NCI-H1417 (cell line): ENCODE results near the gene DHRS1.

Experiments used
- DNase-seq, 3 experiments: peaks; one replicate each; lab custom pipeline; 2025; lab: John Stamatoyannopoulos, UW

Gene DHRS1

DNA sequence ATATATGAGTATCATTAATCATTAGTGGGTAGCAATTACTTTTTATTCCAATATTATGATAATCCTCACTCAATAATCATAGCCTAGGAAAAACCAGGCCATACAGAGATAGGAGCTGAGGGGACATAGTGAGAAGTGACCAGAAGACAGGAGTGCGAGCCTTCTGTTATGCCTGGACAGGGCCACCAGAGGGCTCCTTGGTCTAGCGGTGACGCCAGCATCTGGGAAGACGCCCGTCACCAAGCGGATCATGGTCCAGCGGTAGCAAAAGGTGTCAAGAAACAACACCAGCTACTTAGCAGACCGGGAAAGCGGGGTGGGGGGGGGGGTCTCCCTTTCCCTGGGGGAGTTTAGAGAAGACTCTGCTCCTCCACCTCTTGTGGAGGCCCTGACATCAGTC is 28.3 kb upstream of the DHRS1 start:
- peak in 1 of 3 experiments; percentile 50 for DNase-seq

DNA sequence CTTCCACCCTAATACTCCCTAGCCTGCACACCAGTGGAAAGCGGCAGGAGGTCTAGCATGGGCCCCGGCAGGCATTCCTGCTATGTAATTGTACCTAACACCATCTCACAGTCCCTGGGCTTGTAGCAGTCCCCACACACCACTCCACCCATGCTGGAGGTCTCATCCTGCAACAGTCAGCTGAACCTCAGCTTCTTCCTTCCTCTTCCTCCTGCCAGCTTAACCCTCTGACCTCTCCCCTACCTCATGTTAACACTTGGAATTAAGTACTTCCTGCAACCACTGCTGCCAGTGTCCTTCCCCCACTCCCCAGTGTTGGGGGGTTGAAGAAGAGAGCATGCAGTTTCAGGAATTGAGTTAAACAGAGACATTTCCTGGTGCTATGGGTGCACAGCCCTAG is 27.7 kb upstream of the DHRS1 start:
- DNase-seq, result no peak

DNA sequence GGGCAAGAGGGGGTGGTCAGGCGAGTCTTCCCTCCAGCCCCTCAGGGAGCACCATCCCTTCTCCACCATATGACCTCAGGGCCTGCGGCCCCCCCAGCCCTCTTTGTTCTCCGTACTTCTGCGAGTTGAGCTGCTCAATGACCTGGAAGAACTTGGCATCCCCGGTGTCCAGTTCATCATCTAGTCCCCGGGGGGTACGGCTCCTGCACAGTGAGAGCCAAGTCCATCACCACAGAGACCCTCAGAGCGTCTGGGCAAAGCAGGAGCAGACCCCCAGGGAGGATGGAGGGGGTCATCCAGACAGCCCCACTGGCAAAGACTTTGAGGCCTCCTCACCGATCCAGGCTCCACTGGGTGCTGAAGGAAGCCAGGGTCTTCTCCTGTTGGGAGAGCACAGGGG is 26.4 kb upstream of the DHRS1 start:
- DNase-seq, result no peak

DNA sequence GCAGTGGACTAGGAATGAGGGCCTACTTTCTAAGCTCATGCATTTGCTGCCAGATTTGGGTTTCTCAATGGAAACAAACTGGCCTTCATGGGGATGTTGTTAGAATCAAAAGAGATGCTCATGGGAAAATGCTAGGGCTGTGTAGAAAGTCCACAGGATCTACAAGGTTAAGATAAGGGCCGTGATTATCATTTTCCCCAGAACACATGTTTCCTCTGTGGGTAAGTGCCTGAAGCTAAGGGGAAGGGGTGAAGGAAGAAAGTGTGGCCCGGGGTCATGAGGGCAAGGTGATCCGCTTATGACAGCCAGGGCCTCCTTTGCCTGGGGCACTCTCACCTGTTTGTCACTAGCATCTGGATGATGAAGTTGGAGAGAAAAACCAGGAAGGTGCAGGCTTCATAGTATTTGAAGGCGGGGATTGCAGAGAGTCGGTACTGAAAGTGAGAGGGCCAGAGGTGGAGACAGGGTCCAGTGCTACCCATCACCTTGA is 25.5 kb upstream of the DHRS1 start:
- DNase-seq, result no peak

DNA sequence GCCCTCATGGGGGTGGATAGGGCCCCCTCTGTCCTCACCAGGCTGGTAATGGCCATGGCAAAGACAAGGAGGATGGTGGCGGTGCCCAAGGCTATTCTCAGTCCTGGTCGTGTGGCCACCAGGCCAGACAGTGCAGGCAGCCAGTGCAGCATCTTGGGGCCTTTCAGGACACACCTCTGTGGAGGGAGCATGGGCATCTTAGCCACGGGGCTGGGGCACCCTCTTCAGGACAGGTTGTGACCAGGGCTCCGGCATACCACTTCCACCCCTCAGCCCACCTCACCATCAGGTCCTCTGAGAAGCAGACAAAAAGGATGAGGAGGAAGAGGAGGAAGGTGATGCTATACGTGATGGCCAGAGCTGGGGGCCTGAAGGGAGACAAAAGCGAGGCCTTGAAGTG is 24.4 kb upstream of the DHRS1 start:
- DNase-seq, result no peak

DNA sequence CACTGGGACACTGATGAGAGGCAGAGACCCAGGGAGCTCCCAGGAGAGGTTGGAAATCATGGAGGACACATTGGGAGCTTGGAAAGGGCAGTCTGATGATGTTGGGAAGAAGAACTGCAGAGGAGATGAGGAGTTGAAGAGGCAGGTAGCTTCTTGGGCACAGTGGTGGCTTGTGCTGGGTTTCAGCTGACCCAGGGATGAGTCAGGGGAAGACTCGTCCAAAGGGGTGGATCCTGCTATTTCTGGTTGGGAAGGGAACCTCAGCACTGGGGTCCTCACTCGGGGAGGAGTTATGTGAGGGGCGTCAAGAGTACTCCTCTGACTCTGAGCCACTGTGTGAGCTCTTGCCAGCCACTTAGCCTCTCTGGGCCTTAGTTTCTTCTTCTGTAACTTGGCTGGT is 23.8 kb upstream of the DHRS1 start:
- DNase-seq, result no peak

DNA sequence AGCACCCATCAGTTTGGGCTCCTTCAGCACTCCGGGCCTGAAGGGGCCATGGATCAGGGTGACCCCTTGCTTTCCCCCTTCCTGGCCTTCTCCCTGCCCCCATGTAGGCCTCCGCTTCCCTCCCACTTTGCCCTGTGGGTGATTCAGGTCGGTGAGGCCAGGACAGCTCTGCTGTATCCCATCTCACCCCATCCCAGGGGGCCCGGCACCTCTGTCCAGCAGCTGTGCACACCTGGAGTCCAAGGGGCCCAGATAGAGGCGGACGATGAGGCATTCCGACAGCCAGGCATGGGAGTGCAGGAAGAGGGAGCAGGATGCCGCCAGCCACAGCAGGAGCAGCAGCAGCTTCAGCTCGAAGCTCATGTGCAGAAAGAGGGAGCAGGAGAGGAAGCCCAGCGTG is 23.1 kb upstream of the DHRS1 start:
- DNase-seq, result no peak

DNA sequence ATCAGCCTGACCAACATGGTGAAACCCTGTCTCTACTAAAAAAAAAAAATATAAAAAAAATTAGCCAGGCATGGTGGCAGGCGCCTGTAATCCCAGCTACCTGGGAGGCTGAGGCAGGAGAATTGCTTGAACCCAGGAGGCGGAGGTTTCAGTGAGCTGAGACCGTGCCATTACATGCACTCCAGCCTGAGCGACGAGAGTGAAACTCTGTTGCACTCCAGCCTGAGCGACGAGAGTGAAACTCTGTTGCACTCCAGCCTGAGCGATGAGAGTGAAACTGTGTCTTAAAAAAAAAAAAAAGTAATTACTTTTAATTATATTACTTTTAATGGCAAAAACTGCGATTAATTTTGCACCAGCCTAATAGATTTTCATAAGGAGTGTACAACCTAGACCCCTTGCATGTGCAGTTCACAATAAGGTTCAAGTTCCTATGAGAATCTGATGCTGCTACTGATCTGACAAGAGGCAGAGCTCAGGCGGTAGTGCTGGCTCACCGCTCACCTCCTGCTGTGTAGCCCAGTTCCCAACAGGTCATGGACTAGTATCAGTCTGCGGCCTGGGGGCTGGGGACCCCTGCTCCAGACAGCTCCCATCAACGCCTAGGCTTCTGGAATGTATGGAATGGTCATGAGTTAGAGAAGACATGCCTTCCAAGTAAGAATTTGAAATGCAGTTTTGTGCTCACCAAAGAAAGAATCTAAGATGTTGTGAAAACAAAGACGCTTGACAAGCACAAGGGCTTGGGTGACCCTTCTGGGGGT is 21.8 kb upstream of the DHRS1 start:
- DNase-seq, result no peak

DNA sequence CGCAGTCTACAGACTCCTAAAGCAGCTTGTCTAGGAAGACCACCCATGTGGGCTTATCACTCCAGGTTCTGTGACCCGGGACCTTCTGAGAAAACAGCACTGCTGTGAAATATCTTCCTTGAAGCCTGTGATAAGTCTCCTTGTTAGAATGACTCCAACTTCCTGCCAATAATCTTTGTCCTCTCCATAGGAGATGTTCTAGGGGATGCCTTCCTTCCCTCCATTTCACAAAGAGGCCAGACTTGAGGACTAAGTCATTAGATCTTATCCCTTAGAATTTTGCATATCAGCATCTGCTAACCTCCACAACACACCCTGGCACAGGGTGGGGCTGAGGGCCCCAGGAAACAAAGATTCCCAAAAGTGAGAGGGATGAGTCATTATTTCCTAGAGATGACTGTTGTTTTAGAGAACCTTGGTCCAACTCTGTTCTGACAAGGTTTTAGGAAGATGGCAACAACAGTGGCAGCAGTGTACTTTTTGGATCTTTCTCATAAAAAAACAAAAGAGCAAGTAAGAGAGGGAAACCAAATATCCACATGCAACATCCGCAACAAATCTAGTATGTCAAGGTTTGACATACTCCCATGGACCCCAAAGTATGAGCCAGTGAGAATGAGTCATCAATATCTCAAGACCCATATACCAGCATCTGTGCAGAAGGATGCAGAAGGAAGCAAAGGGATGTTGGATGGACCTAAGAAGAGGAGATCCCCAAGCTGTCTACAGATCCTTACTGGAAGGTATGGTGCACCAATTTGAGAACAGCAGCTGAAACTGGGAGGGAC is 17.8 kb upstream of the DHRS1 start:
- no peak for DNase-seq

DNA sequence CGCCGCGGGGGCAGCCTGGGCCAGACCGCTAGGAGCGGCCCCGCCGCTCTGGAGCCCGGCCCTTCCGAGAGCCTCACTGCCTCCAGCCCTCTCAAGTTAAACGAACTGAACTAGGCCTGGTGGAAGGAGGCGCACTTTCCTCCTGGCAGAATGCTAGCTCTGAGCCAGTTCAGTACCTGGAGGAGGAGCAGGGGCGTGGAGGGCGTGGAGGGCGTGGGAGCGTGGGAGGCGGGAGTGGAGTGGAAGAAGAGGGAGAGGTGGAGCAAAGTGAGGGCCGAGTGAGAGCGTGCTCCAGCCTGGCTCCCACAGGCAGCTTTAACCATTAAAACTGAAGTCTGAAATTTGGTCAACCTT is 17.0 kb upstream of the DHRS1 start:
- DNase-seq, result no peak

DNA sequence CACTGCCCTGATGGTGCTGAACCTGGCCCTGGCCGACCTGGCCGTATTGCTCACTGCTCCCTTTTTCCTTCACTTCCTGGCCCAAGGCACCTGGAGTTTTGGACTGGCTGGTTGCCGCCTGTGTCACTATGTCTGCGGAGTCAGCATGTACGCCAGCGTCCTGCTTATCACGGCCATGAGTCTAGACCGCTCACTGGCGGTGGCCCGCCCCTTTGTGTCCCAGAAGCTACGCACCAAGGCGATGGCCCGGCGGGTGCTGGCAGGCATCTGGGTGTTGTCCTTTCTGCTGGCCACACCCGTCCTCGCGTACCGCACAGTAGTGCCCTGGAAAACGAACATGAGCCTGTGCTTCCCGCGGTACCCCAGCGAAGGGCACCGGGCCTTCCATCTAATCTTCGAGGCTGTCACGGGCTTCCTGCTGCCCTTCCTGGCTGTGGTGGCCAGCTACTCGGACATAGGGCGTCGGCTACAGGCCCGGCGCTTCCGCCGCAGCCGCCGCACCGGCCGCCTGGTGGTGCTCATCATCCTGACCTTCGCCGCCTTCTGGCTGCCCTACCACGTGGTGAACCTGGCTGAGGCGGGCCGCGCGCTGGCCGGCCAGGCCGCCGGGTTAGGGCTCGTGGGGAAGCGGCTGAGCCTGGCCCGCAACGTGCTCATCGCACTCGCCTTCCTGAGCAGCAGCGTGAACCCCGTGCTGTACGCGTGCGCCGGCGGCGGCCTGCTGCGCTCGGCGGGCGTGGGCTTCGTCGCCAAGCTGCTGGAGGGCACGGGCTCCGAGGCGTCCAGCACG is 16.4 kb upstream of the DHRS1 start:
- no peak for DNase-seq

DNA sequence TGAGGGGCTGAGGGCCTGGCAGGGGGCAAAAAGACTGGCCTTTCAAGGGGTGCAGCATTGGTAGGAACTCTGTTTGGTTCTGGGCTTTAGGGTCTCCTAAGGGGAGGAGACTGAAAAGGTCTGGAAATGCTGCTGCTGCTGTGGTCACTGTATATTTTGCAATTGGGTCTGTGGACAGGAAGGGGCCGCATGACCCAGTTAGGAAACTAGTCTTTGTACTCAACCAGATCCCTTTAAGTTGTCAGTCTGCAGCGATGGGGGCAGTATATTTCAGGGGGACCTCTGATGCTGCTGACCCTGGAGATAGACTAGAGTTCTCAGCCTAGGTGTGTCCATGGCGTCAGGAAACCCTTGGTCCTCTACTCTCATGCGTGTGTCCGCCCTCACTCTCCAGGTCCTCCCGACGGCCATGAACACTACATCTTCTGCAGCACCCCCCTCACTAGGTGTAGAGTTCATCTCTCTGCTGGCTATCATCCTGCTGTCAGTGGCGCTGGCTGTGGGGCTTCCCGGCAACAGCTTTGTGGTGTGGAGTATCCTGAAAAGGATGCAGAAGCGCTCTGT is 15.7 kb upstream of the DHRS1 start:
- DNase-seq, result no peak

DNA sequence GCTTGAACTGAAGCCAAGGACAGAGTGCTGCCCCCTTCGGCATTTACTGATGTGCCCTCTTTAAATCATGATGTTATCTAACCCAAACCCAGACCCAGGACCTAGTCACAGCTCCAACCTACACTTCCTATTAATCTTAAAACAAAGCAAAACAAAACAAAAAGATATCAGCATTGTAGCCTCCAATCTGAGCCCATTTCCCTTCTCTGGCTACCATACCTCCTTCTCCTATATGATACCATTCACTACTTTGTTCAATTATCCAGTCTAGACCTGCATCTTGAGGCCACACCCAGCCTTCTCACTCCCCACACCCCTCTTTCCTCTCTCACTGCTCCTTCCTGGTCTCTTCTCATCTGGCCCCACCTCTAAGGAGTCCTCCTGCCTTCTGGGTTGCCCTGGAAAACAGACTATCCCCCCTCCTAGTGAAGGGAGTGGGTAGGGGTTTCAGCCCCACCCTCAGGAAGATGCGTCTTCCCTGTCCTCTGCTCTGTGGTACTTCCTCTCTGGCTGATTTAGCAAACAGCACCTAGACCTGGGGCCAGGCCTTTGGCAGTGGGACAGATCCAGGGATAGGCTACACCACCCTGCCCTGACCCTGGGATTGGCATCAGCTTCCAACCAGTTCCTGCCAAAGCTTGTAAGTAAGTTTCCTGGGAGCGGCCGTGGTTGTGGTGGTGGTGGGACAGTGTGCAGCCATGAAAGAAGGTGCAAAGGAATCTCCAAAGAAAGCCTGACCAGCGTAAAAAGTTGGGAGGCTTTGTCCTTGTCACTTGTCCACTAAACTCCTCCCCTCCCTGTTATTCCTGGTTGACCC is 15.0 kb upstream of the DHRS1 start:
- DNase-seq, result no peak

DNA sequence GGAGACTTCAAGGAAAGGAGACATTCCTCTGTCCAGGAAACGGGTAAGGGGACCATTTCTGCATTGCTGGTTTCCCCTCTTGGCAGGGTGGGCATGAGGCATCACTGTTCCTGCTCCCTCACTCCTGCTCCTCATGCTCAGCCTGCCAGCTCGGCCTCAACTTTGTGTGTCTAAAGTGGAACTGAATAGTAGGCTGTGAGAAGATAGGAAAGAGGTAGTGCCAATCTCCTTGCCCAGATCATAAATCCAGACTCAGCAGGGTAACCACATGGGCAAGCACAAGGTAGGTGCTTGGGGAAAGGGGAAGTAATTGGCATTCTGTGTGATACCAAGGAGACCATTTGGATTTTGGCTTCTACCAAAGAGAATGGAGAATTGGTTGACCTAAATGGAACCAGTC is 14.3 kb upstream of the DHRS1 start:
- DNase-seq, result no peak

DNA sequence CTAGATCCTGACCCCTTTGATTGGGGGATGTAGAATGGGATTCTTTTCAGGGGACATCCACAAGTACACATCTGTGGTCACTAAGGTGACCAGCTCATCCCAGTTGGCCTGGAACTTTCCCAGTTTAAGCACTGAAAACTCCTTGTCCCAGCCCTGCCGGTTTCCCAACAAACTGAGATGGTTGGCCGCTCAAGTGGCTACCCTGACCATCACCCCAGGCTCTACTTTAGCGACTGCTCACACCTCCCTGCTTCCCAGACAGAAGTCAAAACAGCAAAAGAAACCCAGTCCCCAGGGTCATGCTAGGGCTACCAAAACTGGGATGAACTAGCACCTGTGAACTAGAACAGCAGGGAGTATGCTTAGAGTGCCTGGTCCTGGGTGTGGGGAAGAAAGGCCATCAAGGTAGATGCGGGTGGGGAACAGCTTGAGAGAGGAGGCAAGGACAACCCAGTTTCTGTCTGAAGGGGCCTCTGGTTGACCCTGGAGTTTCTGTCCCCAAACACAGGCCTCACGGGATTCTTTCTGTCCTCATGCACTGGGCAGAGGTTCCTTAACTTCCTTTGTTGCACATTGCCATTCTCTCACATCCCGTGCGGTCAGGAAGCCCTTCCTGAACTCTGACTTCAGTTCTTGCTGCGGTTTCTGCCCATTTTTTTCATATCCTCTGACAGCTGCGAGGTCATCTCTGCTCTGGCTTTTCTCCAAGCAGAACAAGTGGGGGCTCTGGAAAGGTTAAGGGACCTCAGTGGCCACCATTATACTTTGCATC is 13.3 kb upstream of the DHRS1 start:
- DNase-seq, result no peak

DNA sequence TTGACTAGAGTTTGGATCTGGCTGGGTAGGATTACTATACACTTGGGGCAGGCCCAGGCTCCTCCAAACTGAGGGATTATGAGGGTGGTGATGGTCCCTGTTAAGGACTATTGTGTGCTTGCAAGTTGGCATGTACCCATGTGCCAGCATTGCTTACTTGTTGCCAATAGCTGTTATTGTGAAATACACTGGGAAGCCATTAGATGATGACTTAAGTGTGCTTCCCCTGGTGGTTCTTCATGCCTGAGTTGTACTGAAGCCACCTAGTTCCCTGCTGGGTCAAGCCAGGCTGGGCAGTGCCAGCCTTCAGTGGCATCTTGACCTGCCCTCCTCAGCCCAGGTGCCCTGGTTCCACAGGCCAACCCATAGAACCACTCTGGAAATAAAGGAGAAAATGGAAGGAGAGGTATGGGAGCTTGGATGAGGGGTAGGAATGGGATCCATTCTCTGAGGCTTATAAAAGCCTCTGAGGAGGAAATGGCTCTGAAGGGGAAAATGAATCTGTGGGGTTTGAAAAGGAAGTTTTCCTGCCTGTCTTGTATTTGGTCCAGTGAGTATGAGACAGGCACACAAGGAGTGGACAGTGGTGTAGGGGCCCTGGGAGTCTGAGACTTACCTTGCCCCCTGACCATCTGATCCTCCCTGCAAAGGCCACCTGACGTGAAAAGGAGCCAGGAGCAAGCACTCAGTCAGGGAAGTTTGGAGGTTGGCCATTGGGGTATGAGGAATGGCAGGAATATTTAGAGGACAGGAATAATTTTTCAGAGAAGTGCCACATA is 12.4 kb upstream of the DHRS1 start:
- DNase-seq, result peak in 1 of 3 experiments; percentile 52

DNA sequence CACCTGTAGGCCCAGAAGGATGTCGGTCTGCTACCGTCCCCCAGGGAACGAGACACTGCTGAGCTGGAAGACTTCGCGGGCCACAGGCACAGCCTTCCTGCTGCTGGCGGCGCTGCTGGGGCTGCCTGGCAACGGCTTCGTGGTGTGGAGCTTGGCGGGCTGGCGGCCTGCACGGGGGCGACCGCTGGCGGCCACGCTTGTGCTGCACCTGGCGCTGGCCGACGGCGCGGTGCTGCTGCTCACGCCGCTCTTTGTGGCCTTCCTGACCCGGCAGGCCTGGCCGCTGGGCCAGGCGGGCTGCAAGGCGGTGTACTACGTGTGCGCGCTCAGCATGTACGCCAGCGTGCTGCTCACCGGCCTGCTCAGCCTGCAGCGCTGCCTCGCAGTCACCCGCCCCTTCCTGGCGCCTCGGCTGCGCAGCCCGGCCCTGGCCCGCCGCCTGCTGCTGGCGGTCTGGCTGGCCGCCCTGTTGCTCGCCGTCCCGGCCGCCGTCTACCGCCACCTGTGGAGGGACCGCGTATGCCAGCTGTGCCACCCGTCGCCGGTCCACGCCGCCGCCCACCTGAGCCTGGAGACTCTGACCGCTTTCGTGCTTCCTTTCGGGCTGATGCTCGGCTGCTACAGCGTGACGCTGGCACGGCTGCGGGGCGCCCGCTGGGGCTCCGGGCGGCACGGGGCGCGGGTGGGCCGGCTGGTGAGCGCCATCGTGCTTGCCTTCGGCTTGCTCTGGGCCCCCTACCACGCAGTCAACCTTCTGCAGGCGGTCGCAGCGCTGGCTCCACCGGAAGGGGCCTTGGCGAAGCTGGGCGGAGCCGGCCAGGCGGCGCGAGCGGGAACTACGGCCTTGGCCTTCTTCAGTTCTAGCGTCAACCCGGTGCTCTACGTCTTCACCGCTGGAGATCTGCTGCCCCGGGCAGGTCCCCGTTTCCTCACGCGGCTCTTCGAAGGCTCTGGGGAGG is 11.3 kb upstream of the DHRS1 start, which contains the start of gene LTB4R:
LTB4R (plus strand) TSS at position 857 of the 959 bp plus-strand sequence. CDS start 4,150 bp downstream, outside the sequence.
- DNase-seq, result peak; percentile 85 to 97 (median 96)

DNA sequence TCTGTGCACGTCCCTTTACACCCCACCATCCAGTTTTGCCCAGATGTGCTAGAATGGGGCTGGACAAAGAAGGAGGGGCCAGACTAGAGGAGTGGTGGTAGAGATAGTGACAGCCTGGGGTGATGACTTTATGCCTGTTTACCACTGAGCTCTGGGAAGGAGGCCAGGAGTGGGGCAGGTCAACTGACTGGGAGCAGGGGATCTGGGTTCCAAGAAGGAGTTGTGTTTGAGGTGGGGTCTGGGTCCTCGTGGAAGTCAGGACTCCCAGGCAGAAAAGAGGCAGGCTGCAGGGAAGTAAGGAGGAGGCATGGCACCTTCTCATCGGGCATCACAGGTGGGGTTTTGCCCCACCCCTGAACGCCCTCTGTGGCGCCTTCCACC is 10.7 kb upstream of the DHRS1 start:
- no peak for DNase-seq
